Activated CD4-positive, alpha-beta T cell treated with anti-CD3 and anti-CD28 coated beads, Interleukin-2, amount 50 U/mL, for 48 hours (primary cell): ENCODE data around the gene ASXL1.
"Not testable (repeated sequence)": the region's sequence is repeated elsewhere in the genome, so short reads cannot be mapped to it uniquely, and the experiment has no call there.

Source experiments
- DNase-seq, 2 experiments: peaks; one replicate each; pipeline ENCODE4 v3.0.0-alpha.2; 2020

ASXL1 gene

GRCh38 chr20:32357869-32358631, at the start of gene ASXL1:
ASXL1 (plus strand) TSS chr20:32358331; CDS start chr20:32358776, 445 bp downstream.
- DNase-seq = peak; percentile 94 to 96

- no peak for DNase-seq
These were observed 45.3 kb upstream of the ASXL1 start for GRCh38 chr20:32312718-32313424.

- DNase-seq = no peak
These were observed 43.4 kb upstream of the ASXL1 start for GRCh38 chr20:32314768-32315167.

GRCh38 chr20:32315399-32315798, 42.7 kb upstream of the ASXL1 start:
- DNase-seq = no peak

GRCh38 chr20:32315891-32316290, 42.2 kb upstream of the ASXL1 start:
- DNase-seq = no peak

GRCh38 chr20:32316667-32317066, 41.5 kb upstream of the ASXL1 start:
- DNase-seq = no peak

- peak; percentile 11 to 24 for DNase-seq
These were observed 39.0 kb upstream of the ASXL1 start for GRCh38 chr20:32319100-32319499.

GRCh38 chr20:32320305-32320704, 37.8 kb upstream of the ASXL1 start:
- DNase-seq = no peak

- no peak for DNase-seq
These were observed 36.7 kb upstream of the ASXL1 start for GRCh38 chr20:32321390-32321789.

- not testable (repeated sequence) for DNase-seq
These were observed 35.9 kb upstream of the ASXL1 start for GRCh38 chr20:32322260-32322659.

GRCh38 chr20:32323761-32324160, 34.4 kb upstream of the ASXL1 start:
- DNase-seq = not testable (repeated sequence)

- no peak for DNase-seq
These were observed 32.2 kb upstream of the ASXL1 start for GRCh38 chr20:32325706-32326503.

- no peak for DNase-seq
These were observed 31.7 kb upstream of the ASXL1 start for GRCh38 chr20:32326504-32326845.

- DNase-seq = no peak
These were observed 30.9 kb upstream of the ASXL1 start for GRCh38 chr20:32327087-32327681.

GRCh38 chr20:32329817-32330554, 28.1 kb upstream of the ASXL1 start:
- no peak for DNase-seq

GRCh38 chr20:32330555-32330897, 27.6 kb upstream of the ASXL1 start:
- DNase-seq = no peak

GRCh38 chr20:32332614-32333013, 25.5 kb upstream of the ASXL1 start:
- peak; percentile 26 to 31 for DNase-seq

GRCh38 chr20:32333181-32333987, 24.7 kb upstream of the ASXL1 start:
- DNase-seq = peak; percentile 56 to 71

- peak; percentile 67 to 78 for DNase-seq
These were observed 23.9 kb upstream of the ASXL1 start for GRCh38 chr20:32333988-32334885.

GRCh38 chr20:32336918-32337347, 21.2 kb upstream of the ASXL1 start:
- DNase-seq = no peak
